Measurements from ENCODE around the gene TBC1D1. TPM values are rescaled to one million over a fixed set of nuclear protein-coding genes. Genes with fewer than 3 reads are reported as not detected.

Gene TBC1D1
- polyA plus RNA-seq, 3 donors from 2014 or later = 15.2 to 33.3 (median 18.0) TPM

DNA sequence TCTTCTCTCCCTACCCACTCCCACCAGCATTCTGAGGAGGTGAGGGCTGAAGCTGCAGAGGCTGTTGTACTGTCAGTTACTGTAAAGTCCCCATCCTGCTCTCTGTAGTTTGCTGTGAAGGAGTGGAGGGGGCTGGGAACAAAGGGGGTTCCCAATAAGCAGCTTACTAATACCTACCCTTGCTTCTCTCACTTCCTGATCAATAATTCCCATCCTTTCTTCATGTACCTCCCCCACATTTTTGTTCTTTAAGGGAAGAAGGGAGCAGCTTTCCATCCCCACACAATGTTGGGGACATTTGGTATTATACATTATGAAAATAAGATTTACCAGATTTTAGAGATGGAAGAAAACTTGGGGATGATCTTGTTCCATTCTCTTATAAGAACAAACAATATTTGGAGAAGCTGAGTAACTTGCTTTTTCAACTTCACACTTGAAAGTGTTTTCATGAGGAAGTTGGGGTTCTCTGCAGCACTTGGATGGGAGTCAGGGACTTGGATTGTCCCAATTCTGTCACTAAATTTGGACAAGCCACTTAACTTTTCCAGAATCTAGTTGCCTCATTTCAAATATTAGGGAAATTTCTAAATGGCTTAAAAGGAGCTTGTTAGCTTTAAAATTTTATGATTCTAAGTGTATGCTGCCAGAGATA lies 5.4 kb downstream of the TBC1D1 start:
- no peak overlapping the region for H3K4me3 Mint-ChIP-seq
- H3K4me1 Mint-ChIP-seq = peaks cover 33 to 49% of the 10 kb centered on the region in 2 donors
- H3K9me3 Mint-ChIP-seq = no peaks in the 10 kb centered on the region
- DNase-seq = no peak
- no peak overlapping the region for H3K27ac Mint-ChIP-seq
- H3K36me3 Mint-ChIP-seq = peaks cover 0 to 4% (median 3%) of the 10 kb centered on the region in 3 donors
- H3K27me3 Mint-ChIP-seq (ENCODE audit: low read depth in 3 of 3) = peaks cover 0 to 3% (median 1%) of the 10 kb centered on the region in 3 donors

DNA sequence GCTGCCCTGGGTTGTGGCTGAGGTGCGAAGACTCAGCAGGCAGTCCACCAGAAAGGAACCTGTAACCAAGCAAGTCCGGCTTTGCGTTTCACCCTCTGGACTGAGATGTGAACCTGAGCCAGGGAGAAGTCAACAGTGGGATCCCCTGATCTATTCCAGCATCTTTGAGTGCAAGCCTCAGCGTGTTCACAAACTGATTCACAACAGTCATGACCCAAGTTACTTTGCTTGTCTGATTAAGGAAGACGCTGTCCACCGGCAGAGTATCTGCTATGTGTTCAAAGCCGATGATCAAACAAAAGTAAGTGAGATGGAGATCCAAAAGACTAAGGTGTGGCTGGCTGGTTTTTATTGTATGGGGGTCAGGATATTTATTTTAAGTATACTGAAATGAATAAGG lies 11.3 kb downstream of the TBC1D1 start:
- Mint-ChIP-seq H3K27ac (peak overlapping the region in 1 of 6 donors; percentile 55), H3K27me3 (ENCODE audit: low read depth in 3 of 3) (peaks cover 0 to 2% (median 0%) of the 10 kb centered on the region in 3 donors), H3K4me1 (peaks cover 23 to 53% of the 10 kb centered on the region in 2 donors), H3K9me3 (no peaks in the 10 kb centered on the region), H3K4me3 (no peak overlapping the region), H3K36me3 (peaks cover 7 to 20% (median 10%) of the 10 kb centered on the region in 3 donors)
- no peak for DNase-seq

DNA sequence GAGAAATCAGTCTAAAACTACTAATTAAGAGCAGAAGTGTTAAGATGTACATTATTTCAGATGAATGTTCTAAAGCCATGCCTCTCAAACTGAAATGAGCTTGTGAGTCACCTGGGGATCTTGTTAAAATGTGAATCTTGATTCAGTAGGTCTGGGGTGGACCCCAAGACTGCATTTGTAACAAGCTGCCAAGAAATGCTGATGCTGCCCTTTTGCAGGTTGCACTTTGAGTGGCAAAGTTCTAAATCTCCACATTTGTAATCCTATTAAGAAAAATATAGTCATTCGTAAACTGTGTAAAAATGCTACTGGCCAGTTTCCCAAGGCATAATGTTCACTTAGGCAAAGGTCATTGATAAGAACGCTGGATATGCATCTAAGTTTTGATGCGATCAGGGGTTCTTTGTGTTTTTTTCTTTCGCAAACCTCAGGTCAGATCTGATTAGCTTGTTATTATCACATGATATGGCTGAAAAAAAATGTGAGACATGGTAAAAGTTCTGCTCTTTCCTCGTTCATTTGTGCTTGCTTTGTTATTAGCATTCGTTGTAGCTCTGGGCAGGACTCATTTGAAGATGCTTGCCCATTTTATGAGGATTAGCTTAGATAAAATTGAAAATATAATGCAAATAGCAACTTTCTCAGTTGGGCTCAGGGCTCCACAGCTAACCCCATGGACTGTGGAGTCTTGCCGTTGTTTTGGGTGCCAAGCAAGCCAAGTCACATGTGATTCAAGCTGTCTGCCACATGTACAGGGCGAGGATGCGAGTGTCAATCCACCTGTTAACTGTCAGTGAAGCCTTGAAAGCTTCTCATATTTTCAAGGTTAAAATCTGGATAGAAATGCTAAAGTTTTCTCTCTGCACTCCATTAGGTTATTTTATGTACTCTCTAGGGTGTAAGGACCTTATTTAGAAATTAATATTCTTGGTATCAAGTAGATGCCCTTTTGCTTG lies 12.1 kb downstream of the TBC1D1 start:
- no peak for DNase-seq
- Mint-ChIP-seq H3K27me3 (ENCODE audit: low read depth in 3 of 3) (peaks cover 0 to 2% (median 0%) of the 10 kb centered on the region in 3 donors), H3K9me3 (no peaks in the 10 kb centered on the region), H3K36me3 (peaks cover 7 to 24% (median 10%) of the 10 kb centered on the region in 3 donors), H3K4me3 (no peak overlapping the region), H3K4me1 (peaks cover 25 to 54% of the 10 kb centered on the region in 2 donors), H3K27ac (no peak overlapping the region)

DNA sequence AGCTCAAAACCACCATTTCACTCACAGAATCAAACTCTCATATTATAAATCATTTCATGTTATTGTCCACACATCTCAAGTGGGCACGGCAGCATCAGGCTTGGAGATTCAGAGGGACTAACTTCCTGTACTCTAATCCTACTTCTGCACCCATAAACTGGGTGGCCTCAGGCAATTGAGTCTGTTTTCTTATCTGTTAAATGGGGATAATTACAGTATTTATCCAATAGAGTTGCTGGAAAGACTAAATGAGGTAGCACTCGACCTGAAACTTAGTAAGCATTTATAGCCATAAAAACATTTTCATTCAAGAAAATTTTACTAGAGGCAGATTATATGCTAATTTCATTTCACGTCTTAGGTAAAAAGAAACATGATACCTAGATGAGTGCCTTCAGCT lies 13.0 kb downstream of the TBC1D1 start:
- H3K4me1 Mint-ChIP-seq = peaks cover 28 to 59% of the 10 kb centered on the region in 2 donors
- H3K36me3 Mint-ChIP-seq = peaks cover 7 to 29% (median 10%) of the 10 kb centered on the region in 3 donors
- no peaks in the 10 kb centered on the region for H3K9me3 Mint-ChIP-seq
- no peak overlapping the region for H3K4me3 Mint-ChIP-seq
- DNase-seq = no peak
- no peak overlapping the region for H3K27ac Mint-ChIP-seq
- H3K27me3 Mint-ChIP-seq (ENCODE audit: low read depth in 3 of 3) = peaks cover 0 to 2% (median 0%) of the 10 kb centered on the region in 3 donors

DNA sequence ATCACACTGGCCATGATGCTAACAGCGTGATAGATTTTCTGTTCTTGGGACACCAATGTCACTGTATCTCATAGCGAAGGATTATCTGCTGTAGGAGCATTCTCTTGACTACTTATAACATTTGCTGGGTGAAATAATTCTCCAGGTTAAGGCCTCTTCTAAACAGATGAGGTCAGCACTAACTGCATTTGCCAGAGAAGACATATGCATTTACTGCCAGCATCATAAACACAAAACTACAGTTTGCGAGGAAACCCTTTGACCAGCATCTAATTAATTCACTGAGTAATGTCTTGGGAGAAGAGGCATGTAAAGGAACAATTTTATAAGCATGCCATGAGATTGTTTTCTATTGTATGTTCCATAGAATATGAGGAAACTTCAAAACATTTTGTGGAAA lies 13.9 kb downstream of the TBC1D1 start:
- no peak overlapping the region for H3K27ac Mint-ChIP-seq
- no peak for DNase-seq
- H3K4me3 Mint-ChIP-seq = no peak overlapping the region
- H3K36me3 Mint-ChIP-seq = peaks cover 7 to 24% (median 10%) of the 10 kb centered on the region in 3 donors
- no peaks in the 10 kb centered on the region for H3K9me3 Mint-ChIP-seq
- H3K4me1 Mint-ChIP-seq = peaks cover 25 to 57% of the 10 kb centered on the region in 2 donors
- H3K27me3 Mint-ChIP-seq (ENCODE audit: low read depth in 3 of 3) = peaks cover 0 to 2% (median 0%) of the 10 kb centered on the region in 3 donors

DNA sequence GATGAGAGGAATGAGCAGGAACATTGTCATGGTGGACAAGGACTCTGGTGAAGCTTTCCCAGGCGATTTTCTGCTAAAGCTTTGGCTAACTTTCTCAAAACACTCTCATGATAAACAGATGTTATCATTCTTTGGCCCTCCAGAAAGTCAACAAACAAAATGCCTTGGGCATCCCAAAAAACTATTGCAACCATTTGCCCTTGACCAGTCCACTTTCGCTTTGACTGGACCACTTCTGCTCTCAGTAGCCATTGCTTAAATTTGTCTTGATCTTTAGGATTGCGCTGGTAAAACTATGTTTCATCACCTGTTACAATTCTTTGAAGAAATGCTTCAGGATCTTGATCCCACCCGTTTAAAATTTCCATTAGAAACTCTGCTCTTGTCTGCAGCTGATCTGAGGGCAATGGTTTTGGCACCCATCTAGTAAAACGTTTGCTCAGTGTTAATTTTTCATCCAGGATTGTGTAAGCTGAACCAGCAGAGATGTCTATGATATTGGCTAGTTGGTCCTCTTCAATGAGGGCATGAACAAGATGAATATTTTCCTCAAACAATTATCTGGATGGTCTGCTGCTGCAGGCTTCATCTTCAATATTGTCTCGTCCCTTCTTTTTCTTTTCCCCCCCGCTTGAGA lies 14.8 kb downstream of the TBC1D1 start:
- no peak overlapping the region for H3K4me3 Mint-ChIP-seq
- DNase-seq = no peak
- H3K27ac Mint-ChIP-seq = no peak overlapping the region
- peaks cover 4 to 24% (median 10%) of the 10 kb centered on the region in 3 donors for H3K36me3 Mint-ChIP-seq
- H3K4me1 Mint-ChIP-seq = peaks cover 22 to 57% of the 10 kb centered on the region in 2 donors
- H3K9me3 Mint-ChIP-seq = no peaks in the 10 kb centered on the region
- peaks cover 0 to 2% (median 0%) of the 10 kb centered on the region in 3 donors for H3K27me3 Mint-ChIP-seq (ENCODE audit: low read depth in 3 of 3)

- H3K4me3 Mint-ChIP-seq = no peak overlapping the region
- H3K4me1 Mint-ChIP-seq = peaks cover 16 to 54% of the 10 kb centered on the region in 2 donors
- H3K27ac Mint-ChIP-seq = no peak overlapping the region
- peaks cover 0 to 9% (median 0%) of the 10 kb centered on the region in 3 donors for H3K36me3 Mint-ChIP-seq
- DNase-seq = no peak
- H3K27me3 Mint-ChIP-seq (ENCODE audit: low read depth in 3 of 3) = no peaks in the 10 kb centered on the region
- H3K9me3 Mint-ChIP-seq = no peaks in the 10 kb centered on the region
These were observed 17.8 kb downstream of the TBC1D1 start for GRCh38 chr4:37908488-37909331.

DNA sequence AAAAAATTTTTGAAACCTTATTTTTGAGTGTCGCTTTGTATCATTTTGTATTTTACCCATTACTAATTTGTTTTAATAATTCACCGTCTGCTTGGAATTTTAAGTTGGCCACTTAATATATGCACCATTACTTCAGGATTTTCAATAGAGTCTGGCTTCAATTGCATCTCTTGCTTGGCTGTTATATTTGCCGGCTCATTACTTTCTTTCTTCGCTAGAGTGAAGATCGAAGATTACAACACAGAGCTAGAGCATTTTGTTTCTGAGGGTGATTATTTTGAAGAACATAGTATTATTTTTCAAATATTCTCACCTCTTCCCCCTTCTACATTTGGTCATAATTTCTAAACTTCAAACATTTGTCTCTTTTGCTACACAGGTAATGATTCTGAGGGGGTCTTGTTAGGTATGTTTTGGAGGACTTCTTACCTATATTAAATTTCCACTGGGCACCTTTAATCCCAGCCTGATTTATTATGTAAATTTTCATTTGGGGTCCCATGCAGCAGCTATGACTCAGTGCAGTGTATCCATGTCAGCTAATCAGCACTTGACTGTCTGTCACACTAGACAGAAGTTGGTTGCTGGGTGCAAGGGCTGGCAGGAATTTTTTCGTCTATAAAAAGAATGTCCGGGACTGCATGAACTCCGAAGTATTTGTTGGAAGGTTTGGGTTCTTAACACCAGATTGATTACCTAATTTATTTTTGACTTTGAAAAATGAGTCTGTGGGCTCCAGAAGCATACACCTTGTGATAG lies 18.6 kb downstream of the TBC1D1 start:
- H3K27me3 Mint-ChIP-seq (ENCODE audit: low read depth in 3 of 3) = no peaks in the 10 kb centered on the region
- DNase-seq = no peak
- H3K9me3 Mint-ChIP-seq = no peaks in the 10 kb centered on the region
- H3K27ac Mint-ChIP-seq = no peak overlapping the region
- H3K4me3 Mint-ChIP-seq = no peak overlapping the region
- H3K36me3 Mint-ChIP-seq = peaks cover 0 to 9% (median 0%) of the 10 kb centered on the region in 3 donors
- peaks cover 15 to 52% of the 10 kb centered on the region in 2 donors for H3K4me1 Mint-ChIP-seq

DNA sequence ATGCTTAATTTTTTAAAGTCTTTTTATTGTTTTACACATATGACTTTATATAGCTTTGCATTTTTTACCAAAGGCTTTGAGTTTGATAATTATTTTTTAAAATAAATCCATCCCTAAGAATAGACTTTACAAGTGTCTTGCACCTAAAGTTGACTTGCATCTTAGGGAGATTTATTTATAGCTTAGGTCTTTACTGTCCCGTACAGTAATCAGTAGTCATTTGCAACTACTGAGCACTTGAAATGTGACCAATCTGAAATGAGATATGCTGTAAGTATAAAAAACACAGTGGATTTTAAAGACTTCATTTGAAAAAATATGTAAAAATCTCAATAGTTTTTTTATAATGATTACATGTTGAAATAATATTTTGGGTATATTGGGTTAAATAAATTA lies 19.2 kb downstream of the TBC1D1 start:
- Mint-ChIP-seq H3K4me1 (peaks cover 15 to 52% of the 10 kb centered on the region in 2 donors), H3K27me3 (ENCODE audit: low read depth in 3 of 3) (no peaks in the 10 kb centered on the region), H3K36me3 (peaks cover 0 to 9% (median 0%) of the 10 kb centered on the region in 3 donors), H3K4me3 (no peak overlapping the region), H3K27ac (no peak overlapping the region), H3K9me3 (no peaks in the 10 kb centered on the region)
- DNase-seq = no peak

DNA sequence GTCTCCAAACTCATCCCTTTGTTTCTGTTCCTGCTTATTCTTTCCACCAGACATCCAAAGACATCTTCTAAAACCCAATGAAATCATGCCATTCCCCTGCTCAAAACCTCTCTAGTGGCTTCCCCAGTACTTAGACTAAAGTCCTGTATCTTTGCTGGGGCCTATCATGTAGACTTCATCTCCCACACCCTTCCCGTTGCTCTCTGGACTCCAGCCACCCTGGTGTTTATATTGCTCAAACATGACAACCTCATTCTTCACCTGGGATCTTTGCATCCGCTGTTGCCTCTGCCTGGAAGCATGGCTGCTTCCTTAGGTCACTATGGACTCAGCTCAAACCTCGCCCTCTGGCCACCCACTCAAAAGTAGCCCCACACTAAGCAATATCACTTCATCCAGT lies 23.7 kb downstream of the TBC1D1 start:
- no peak overlapping the region for H3K27ac Mint-ChIP-seq
- H3K36me3 Mint-ChIP-seq = no peaks in the 10 kb centered on the region
- H3K4me1 Mint-ChIP-seq = peaks cover 9 to 23% of the 10 kb centered on the region in 2 donors
- H3K27me3 Mint-ChIP-seq (ENCODE audit: low read depth in 3 of 3) = peaks cover 0 to 2% (median 0%) of the 10 kb centered on the region in 3 donors
- H3K4me3 Mint-ChIP-seq = no peak overlapping the region
- no peaks in the 10 kb centered on the region for H3K9me3 Mint-ChIP-seq
- DNase-seq = no peak

DNA sequence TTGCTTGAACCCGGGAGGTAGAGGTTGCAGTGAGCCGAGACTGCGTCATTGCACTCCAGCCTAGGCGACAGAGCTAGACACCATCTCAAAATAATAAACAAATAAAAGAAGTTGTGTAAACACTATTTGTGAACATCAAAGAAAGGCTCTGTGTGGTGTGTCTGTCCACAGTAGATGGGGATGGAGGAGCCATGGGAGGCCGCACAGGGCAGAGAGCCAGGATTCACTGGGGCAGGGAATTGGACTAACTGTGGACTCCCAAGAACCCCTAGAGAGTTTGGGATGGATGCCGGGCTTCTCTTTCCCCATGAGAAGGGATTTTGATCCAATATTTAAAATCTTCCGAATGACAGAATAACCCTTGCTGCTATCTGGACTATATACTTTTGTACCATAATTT lies 26.5 kb downstream of the TBC1D1 start:
- H3K4me1 Mint-ChIP-seq = peaks cover 21 to 22% of the 10 kb centered on the region in 2 donors
- H3K27ac Mint-ChIP-seq = no peak overlapping the region
- H3K27me3 Mint-ChIP-seq (ENCODE audit: low read depth in 3 of 3) = peaks cover 0 to 2% (median 0%) of the 10 kb centered on the region in 3 donors
- no peak overlapping the region for H3K4me3 Mint-ChIP-seq
- DNase-seq = no peak
- peaks cover 0 to 10% (median 0%) of the 10 kb centered on the region in 3 donors for H3K36me3 Mint-ChIP-seq
- H3K9me3 Mint-ChIP-seq = no peaks in the 10 kb centered on the region

DNA sequence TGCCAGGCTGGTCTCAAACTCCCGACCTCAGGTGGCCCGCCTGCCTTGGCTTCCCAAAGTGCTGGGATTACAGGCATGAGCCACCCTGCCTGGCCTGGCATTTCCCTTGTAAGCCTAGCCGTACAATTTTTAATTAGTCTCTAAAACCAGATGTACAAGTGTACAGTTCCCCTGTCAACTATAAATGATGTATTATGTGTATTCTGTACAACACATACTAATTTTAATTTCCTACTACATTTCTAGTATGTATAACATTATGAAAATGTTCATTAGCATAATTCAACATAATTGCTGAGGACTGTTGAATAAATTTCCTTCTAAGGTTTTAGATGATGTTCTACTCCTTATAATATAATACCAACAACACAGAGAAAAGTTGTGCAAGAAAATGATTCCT lies 27.8 kb downstream of the TBC1D1 start:
- Mint-ChIP-seq H3K4me3 (no peak overlapping the region), H3K4me1 (peaks cover 22 to 24% of the 10 kb centered on the region in 2 donors), H3K27me3 (ENCODE audit: low read depth in 3 of 3) (peaks cover 0 to 2% (median 0%) of the 10 kb centered on the region in 3 donors), H3K36me3 (peaks cover 0 to 12% (median 0%) of the 10 kb centered on the region in 3 donors), H3K27ac (no peak overlapping the region), H3K9me3 (no peaks in the 10 kb centered on the region)
- no peak for DNase-seq
